ENCODE data around the gene ITPKB.

Gene ITPKB

DNA sequence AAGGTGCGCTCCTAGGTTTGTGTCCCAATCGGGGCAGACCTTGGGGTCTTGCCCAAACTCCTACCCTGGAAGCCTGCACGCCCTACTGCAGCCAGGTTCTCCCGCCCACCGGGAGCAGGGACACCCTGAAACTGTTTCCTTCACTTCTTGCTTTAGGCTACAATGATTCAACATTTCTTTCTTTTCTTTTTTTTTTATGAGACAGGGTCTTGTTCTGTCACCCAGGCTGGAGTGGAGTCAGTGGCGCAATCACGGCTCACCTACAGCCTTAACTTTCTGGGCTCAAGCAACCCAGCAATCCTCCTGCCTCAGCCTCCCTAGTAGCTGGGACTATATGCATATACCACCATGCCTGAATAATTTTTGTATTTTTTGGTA, 75.8 kb downstream of the ITPKB start:
- no peak for DNase-seq

DNA sequence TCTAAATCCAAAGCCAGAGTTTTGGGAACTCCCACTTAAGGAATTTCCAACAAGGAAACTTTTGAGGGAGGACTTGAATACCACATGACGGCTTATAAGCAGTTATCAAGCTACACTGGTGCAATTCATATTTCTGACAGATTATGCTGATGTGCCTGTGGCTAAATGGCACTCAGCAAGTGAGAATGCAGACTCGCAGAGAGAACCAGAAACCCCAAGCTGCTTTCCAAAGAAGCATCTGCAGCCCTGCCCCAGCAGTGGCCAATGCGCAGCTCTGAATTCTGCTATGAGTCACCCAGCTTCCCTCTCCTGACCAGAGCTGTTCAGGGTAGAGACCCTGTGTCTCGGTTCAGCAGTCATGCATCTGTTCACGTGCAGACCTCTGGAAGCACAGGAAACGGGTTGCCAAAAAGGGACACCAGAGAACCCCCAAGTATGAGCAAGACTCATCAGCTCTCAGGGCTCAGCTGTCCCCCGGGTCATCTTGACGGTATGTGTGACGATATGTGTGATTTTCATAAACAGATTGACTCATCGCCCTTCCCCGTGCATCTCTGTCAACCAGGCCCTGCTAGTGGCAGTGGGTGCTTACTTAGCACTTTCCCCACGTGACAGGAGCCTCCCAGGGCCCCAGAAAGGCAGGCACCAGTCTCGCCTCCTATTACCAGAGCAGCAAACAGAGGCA, 76.3 kb downstream of the ITPKB start:
- peak; percentile 89 for DNase-seq

DNA sequence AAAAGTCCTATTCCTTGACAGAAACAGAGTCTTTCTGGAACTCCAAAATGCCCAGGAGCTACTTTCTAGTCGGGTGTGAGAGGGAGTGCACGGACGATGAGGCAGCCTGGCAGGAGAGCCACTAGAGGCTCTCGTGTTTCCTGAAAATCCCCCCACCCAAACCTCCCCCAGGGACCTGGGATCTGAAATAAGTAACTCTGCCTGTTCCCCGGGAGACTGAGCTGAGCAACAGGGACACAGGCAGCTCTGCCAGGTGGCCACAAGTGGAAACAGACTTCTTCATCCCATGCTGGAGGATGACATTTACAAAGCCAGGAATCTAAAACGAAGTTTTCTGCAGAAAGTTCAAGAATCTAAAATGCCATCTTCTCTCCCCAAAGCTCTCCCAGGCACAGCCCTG, 77.1 kb downstream of the ITPKB start:
- DNase-seq: no peak

GRCh38 chr1:226661271-226661670, 77.8 kb downstream of the ITPKB start:
- DNase-seq: no peak

DNA sequence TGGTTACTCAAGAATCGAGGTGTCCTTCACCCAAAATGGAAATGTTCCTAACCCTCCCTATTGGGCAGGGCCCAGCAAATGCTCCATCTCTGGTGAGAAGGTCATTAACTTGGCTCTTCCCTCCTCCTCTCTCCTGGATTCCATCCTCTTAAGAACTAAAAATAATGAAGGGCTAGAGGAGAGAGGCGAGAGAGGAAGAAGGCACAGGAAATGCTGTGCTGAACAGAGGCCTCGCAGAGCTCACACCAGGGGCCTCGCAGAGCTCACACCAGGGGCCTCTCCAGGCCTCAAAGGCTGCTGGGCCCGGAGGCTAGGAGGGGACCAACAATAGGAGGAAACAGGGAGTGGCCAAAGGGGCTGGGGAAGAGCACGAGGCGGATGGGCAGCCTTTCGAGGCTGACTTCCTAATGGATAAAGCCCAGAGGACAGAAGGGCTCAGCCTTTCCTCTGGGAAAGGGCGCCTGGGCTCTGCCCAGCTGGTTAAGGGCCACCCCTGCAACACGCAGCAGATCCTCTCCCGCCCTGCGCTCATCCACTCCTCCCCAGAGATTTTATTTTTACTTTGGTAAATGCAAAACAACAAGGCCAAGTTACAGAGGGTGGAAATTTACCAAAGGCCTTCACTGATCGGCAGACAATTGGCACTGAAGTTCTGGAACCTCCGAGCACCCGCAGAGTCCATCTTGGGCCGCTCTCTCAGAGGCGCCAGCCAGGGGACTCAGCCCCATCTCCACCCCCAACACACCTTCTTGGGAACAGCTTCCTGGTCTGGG, 78.5 kb downstream of the ITPKB start:
- DNase-seq: no peak

GRCh38 chr1:226659641-226660040, 79.4 kb downstream of the ITPKB start:
- no peak for DNase-seq

DNA sequence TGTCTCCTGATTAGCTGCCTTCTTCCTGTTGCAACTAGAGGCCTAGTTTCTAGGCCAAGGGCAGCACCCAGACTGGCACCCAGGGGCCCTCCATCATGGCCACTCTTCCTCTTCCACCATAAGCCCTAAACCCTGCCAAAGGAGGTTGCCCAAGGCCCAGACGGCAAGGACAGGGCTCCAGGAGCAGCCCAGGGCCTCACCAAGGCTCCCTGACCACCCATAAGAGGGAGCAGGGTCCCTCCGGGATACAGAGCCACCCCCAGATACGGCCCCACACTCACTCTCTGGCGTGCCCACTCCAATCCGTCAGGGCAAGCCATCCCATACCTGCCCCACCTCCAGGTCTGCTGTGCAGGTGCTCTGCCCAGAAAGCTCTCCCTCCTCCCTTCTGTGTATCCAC, 79.9 kb downstream of the ITPKB start:
- DNase-seq: no peak

- DNase-seq: no peak
These were observed 80.4 kb downstream of the ITPKB start for GRCh38 chr1:226658546-226659125.

DNA sequence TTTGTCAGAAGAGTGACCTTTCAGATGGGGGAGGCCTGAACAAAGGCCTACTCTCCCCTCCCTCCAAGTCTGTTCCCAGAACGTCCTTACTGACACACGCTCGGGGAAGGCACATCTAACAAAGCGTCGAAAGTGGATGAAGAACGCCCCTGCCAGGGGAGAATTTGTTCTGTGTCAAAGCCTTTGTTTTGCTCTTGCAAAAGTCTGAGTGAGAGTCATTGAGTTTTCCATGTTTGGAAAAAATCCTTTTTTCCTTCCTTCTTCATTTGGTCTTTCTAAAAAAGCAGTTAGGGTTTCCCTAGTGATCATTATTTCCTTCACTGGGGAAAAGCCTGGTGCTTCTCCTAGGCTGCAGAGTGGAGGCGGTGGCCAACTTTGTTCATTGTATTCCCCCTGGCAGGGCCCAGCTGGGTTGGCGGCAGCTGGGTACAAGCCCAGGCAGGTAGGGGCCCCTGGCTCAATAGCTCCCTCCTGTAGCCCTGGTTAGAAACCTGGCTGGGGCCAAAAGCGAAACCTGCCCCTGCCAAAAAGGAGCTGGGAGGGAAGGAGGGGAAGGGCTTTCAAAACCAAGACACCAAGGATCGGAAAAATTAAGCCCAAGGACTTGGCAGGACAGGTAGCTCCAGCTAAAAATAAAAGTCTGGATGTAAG, 81.1 kb downstream of the ITPKB start:
- no peak for DNase-seq

DNA sequence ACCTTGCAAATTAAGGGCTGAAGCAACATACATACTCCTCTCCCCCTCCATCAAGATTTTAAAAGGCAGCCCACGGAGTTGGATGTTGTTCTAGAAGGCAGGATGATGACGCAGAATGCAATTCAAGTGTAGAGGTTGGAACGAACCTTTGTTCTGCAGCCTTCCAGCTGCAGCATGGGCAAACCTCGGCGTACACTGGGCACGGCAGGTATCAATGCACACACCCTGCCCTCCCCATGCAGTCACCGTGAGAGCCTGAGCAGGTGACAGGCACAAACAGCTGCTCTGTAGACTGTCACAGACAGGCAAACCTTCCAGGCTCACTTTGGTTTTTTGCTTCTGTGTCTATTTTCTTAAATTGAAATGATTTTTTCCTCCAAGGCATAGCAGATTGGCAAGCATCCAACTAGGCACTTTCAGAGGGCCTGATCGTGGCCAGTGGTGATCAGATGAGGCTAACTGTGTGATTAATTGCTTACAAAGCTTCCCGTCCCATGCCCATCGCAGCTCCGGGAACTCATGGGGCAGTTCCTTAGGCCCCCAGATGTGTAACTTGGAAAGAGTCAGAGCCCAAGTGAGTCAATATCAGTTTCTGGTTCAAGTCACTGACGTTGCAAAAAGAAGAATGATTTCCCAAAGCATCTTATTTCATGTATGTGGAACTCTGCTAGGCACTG, 82.3 kb downstream of the ITPKB start:
- DNase-seq: no peak

DNA sequence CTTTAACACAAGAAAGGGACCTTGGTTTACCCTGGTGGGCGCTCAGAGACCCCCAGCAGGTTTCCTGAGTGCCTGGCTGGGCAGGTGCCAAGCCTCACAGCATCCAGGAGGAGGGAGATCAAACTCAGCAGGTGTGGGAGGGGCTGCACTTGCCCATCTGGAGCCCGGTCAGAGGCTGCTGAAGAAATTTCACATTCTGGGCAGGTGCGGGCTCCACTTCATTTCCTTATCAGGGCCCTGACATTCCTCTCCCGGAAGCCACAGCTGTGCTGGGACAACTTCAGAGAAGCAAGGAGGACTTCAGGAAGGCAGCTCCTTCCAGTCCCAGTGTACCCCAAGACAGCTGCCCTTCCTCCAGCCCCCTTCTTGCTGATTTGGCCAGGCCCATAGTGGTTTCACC, 82.9 kb downstream of the ITPKB start:
- no peak for DNase-seq

GRCh38 chr1:226655251-226656163, 83.6 kb downstream of the ITPKB start:
- DNase-seq: no peak

GRCh38 chr1:226654668-226655055, 84.4 kb downstream of the ITPKB start:
- DNase-seq: no peak

DNA sequence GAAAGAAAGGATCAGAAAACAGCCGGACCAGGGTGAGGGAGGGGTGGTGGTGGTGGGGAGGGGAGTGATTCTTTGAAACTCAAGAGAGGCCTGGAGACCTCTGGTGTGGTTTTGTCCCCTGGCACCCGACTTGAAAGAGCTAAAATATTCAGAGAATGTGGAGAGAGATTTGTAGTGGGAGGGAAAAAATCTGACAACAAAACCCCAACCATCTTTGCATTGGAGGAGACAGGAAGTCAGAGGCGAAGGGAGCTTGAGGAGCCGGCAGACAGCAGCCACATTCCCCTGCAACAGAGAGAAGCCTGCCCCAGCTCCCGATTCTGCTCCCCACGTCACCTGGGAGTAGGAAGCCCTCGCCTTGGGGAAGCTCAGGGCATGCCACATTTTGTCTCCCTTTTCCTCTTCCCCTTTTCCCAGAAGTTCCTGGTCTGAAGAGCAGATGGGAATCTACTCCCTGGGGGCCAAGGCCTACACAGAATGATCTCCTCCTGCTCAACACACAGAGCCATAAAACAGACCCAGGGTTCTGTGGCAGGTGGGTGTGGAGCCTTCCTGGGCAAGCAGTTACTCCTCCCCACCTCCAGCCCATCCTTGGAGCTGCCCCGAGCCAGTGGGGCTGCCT, 84.9 kb downstream of the ITPKB start:
- no peak for DNase-seq

DNA sequence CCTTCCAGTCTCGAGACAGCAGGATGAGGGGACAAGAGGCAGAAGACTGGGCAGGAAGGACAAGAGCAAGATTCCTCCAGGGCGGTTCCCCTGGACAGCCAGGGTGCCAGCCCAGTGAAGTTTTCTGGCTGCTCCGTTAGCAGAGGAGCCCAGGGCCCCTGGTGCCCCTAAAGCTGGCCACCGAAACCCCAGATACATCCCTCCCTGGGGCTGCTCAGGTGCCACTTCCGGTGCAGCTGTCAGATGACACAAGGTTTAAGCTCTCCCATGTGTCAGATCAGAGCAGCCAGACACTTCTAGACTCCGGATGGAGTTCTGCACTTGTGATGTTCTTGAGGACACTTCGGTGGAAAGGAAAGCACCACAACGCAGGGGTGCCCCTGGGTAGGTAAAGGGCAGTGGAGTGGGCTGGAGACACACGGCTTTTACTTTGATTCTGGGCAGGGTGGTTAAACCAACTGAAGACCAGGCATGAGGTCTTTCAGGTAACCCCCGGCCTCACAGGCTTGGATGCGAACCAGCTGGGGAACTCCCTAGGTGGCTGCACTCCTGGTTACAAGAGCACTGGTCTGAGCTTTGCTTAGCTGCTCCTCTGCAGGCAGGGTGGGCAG, 85.7 kb downstream of the ITPKB start:
- peak; percentile 78 for DNase-seq

GRCh38 chr1:226652613-226653012, 86.5 kb downstream of the ITPKB start:
- DNase-seq: no peak

DNA sequence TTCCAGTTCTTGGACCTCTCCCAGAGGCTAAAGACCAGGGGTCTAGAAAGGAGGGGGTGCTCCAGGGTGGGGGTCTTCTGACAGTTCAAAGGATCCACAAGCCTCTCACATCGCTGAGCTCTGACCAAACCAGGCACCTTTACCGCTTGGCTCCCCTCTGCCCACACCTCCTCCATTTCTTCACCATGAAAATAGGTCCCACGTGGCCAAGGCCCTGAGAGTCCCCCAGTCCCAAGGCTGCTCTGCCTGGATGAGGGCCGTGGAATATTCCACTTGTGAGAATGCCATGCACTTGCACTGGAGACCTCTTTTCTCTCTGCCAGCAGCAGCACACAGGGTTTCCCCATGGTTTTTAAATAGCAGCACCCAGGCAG, 87.4 kb downstream of the ITPKB start:
- DNase-seq: no peak

GRCh38 chr1:226651041-226651731, 87.9 kb downstream of the ITPKB start:
- no peak for DNase-seq

GRCh38 chr1:226650236-226650841, 88.7 kb downstream of the ITPKB start:
- no peak for DNase-seq

DNA sequence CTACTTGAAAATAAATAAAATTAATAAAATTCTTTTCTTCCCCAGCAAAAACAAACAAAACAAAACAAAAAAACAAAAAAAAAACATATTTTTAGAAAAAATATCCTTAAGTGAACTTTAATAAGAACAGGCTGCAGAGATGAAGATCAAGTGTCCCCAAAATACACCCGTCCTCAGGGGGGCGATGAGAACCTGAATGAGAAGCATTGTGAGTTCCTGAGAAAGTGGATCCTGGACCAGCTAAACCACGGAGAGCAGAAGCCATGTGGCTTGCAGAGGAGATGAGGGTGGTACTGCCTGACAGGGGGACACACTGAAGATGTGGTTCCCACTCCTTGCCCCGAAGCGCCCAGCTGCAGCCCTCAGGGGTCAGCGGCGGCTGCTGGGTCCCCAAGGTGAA, 89.3 kb downstream of the ITPKB start:
- no peak for DNase-seq

Data from activated CD8-positive, alpha-beta memory T cell treated with anti-CD3 and anti-CD28 coated beads for 24 hours (primary cell).